ENCODE results near the gene RGS3.

RGS3 gene

GRCh38 chr9:113558632-113559502 is 95.3 kb downstream of the RGS3 start:
- H3K4me3 ChIP-seq (ENCODE audit: low read depth, low read length), result no peak overlapping the region
- no peak for TF ChIP-seq CTCF (IDR thresholded peaks at IDR 0.05; ENCODE audit: low read depth, low read length)

GRCh38 chr9:113559834-113560800 is 96.6 kb downstream of the RGS3 start:
- H3K4me3 ChIP-seq (ENCODE audit: low read depth, low read length), result no peak overlapping the region

GRCh38 chr9:113562653-113563381 is 99.3 kb downstream of the RGS3 start:
- H3K4me3 ChIP-seq (ENCODE audit: low read depth, low read length), result no peak overlapping the region
- no peak for TF ChIP-seq CTCF (IDR thresholded peaks at IDR 0.05; ENCODE audit: low read depth, low read length)

More at GRCh38 chr9:113559834-113560800, 96.6 kb downstream of the RGS3 start:
- no peak for TF ChIP-seq CTCF (IDR thresholded peaks at IDR 0.05; ENCODE audit: low read depth, low read length)

- no peak for TF ChIP-seq CTCF (IDR thresholded peaks at IDR 0.05; ENCODE audit: low read depth, low read length)
- no peak overlapping the region for H3K4me3 ChIP-seq (ENCODE audit: low read depth, low read length)
Measured at GRCh38 chr9:113563826-113564497, 100.4 kb downstream of the RGS3 start.

- no peak for TF ChIP-seq CTCF (IDR thresholded peaks at IDR 0.05; ENCODE audit: low read depth, low read length)
- peak overlapping the region; percentile 68 for H3K4me3 ChIP-seq (ENCODE audit: low read depth, low read length)
Measured at GRCh38 chr9:113564498-113565237, 101.1 kb downstream of the RGS3 start.

Measured in WI38 (cell line).